Cardiac muscle cell (in vitro differentiated cells and primary cell): ENCODE results near the gene COX6A1. TPM values are rescaled to one million over a fixed set of nuclear protein-coding genes. Genes with fewer than 3 reads are reported as not detected.
A peak's percentile ranks its signal among the peaks of the same experiment; 100 is the strongest.

Experiments
- DNase-seq, 2 donors: peaks; one replicate each; pipeline versions ENCODE4 v3.0.0 to v3.0.0-alpha.2; 2010 to 2017; ENCODE audit warnings: low read depth in 1 of 2, low spot score in 1 of 2
- H3K27ac ChIP-seq: fragments of 200-600 bp; sonication (generic); 2 replicates; pipeline ENCODE4 v1.5.1; 2016
- H3K27me3 ChIP-seq: fragments of 200-600 bp; sonication (generic); 2 replicates; pipeline ENCODE4 v1.6.0; 2016; ENCODE audit warnings: control low read depth
- H3K36me3 ChIP-seq: fragments of 200-600 bp; sonication (generic); 2 replicates; pipeline ENCODE4 v1.5.1; 2016; ENCODE audit warnings: control low read depth
- H3K4me1 ChIP-seq: fragments of 200-600 bp; sonication (generic); 2 replicates; pipeline ENCODE4 v1.8.1; 2017; ENCODE audit warnings: low read depth, mild to moderate bottlenecking, mixed run types
- H3K4me3 ChIP-seq: fragments of 200-600 bp; sonication (generic); 2 replicates; pipeline ENCODE4 v1.5.1; 2016; ENCODE audit warnings: mild to moderate bottlenecking
- H3K9me3 ChIP-seq: fragments of 200-600 bp; sonication (generic); 2 replicates; pipeline ENCODE4 v1.5.1; 2017; ENCODE audit warnings: low read depth, mild to moderate bottlenecking, control low read depth
- polyA plus RNA-seq: library from polyadenylated mRNA; unstranded; fragments of >200 nt; fragmentation: Nextera tagmentation; extraction: Ambion mirVana; gene quantifications from 2 replicates; pipeline ENCODE4 v1.2.1, GENCODE V29; 2016
- total RNA-seq: library from RNA; depleted of rRNA; stranded (reverse); fragments of >200 nt; gene quantifications from 2 replicates; pipeline ENCODE4 v1.2.3, GENCODE V29; 2016
- TF ChIP-seq, protein P1 (sequence below): IDR thresholded peaks from 2 replicates; pipeline ENCODE4 v1.5.1; 2012; ENCODE audit warnings: low read depth, mild to moderate bottlenecking, low read length

Gene COX6A1
- total and polyA plus RNA-seq, 2 experiments from 2014 or later, result 759 to 1,511 TPM

DNA sequence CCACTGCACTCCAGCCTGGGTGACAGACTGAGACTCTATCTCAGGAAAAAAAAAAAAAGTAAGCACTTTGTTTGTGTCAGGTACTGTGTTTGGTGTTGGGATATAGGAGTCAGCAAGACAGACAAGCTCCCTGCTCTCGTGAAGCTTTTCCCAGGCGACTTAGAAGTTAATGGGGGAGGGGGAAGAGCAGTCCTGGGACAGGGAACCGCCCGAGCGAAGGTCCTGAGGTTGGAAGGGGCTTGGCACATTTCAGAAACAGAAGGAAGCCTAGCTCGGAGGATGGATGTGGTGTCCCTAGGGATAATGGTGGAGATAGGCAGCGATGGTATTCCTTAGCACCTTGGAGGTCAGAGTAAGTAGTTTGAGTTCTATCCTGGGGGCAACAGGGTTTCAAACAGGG lies 8.5 kb upstream of the COX6A1 start:
- no peaks in the 10 kb centered on the region for H3K4me1 ChIP-seq
- no peaks in the 10 kb centered on the region for H3K27me3 ChIP-seq
- H3K4me3 ChIP-seq, result no peak overlapping the region
- no peak for DNase-seq
- H3K36me3 ChIP-seq, result no peaks in the 10 kb centered on the region
- H3K9me3 ChIP-seq, result no peaks in the 10 kb centered on the region
- H3K27ac ChIP-seq, result no peak overlapping the region
- TF ChIP-seq, protein P1, sequence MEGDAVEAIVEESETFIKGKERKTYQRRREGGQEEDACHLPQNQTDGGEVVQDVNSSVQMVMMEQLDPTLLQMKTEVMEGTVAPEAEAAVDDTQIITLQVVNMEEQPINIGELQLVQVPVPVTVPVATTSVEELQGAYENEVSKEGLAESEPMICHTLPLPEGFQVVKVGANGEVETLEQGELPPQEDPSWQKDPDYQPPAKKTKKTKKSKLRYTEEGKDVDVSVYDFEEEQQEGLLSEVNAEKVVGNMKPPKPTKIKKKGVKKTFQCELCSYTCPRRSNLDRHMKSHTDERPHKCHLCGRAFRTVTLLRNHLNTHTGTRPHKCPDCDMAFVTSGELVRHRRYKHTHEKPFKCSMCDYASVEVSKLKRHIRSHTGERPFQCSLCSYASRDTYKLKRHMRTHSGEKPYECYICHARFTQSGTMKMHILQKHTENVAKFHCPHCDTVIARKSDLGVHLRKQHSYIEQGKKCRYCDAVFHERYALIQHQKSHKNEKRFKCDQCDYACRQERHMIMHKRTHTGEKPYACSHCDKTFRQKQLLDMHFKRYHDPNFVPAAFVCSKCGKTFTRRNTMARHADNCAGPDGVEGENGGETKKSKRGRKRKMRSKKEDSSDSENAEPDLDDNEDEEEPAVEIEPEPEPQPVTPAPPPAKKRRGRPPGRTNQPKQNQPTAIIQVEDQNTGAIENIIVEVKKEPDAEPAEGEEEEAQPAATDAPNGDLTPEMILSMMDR, result no peak

DNA sequence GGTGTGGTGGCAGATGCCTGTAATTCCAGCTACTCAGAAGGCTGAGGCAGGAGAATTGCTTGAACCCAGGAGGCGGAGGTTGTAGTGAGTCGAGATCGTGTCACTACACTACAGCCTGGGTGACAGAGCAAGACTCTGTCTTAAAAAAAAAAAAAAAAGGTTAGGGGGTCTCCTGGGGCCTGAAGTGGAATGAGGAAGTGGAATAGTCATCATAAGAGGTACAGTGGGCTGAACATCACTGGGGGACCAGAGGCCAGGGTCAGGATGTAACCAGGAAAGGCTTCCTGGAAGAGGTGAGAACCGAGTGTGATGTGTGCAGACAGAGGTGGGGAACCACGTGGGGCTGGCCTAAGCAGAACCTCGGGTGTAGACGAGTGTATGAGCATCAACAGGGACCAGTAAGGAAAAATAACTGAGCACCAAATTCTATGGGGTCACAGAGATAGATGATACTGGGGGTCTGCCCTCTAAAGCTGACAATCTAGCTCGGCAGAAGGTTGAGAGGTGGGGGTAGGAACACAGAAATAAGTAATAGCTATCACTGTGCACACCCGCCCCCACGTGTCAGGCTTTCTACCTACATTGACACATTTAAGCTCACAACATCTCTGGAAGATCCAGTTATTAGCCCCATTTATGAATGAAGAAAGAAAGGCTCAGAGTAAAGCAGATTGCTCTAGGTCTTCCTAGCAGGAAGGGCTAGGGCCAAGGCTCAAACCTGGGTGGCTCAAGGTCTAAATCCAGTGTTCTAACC lies 5.0 kb upstream of the COX6A1 start:
- H3K36me3 ChIP-seq, result no peaks in the 10 kb centered on the region
- no peak overlapping the region for H3K27ac ChIP-seq
- TF ChIP-seq, protein P1, result no peak
- H3K9me3 ChIP-seq, result no peaks in the 10 kb centered on the region
- H3K27me3 ChIP-seq, result no peaks in the 10 kb centered on the region
- no peak overlapping the region for H3K4me3 ChIP-seq
- DNase-seq, result no peak
- no peaks in the 10 kb centered on the region for H3K4me1 ChIP-seq

- no peaks in the 10 kb centered on the region for H3K27me3 ChIP-seq
Measured at GRCh38 chr12:120438495-120439198, 734 bp downstream of the COX6A1 start.

GRCh38 chr12:120439646-120440247 lies 1.8 kb downstream of the COX6A1 start:
- DNase-seq, result peak; percentile 62 to 75
- no peaks in the 10 kb centered on the region for H3K9me3 ChIP-seq
- H3K27me3 ChIP-seq, result no peaks in the 10 kb centered on the region
- H3K4me1 ChIP-seq, result peaks cover 6% of the 10 kb centered on the region
- H3K36me3 ChIP-seq, result peaks cover 28% of the 10 kb centered on the region
- TF ChIP-seq, protein P1, result peak; percentile 46
- no peak overlapping the region for H3K4me3 ChIP-seq
- no peak overlapping the region for H3K27ac ChIP-seq

More at GRCh38 chr12:120438495-120439198, 734 bp downstream of the COX6A1 start:
- TF ChIP-seq, protein P1, result no peak
- DNase-seq, result no peak
- Histone ChIP-seq H3K9me3 (no peaks in the 10 kb centered on the region), H3K4me3 (peak overlapping the region; percentile 74), H3K36me3 (peaks cover 26% of the 10 kb centered on the region), H3K4me1 (peaks cover 6% of the 10 kb centered on the region), H3K27ac (peak overlapping the region; percentile 75)

- peak overlapping the region; percentile 36 for H3K27ac ChIP-seq
- H3K4me1 ChIP-seq, result peaks cover 15% of the 10 kb centered on the region
- H3K9me3 ChIP-seq, result no peaks in the 10 kb centered on the region
- no peak overlapping the region for H3K4me3 ChIP-seq
- H3K27me3 ChIP-seq, result no peaks in the 10 kb centered on the region
- TF ChIP-seq, protein P1, result no peak
- DNase-seq, result no peak
- peaks cover 36% of the 10 kb centered on the region for H3K36me3 ChIP-seq
Measured at GRCh38 chr12:120444676-120445075, 6.8 kb downstream of the COX6A1 start.
